Measurements from ENCODE around the gene CDIPT. TPM values are rescaled to one million over a fixed set of nuclear protein-coding genes. Genes with fewer than 3 reads are reported as not detected.

Gene CDIPT
- total and polyA plus RNA-seq, 2 of the 13 experiments (the other 11 are each of a cell fraction or from before 2014, with no cell fraction given): 54.9 to 97.5 TPM

GRCh38 chr16:29837841-29838240, 25.2 kb downstream of the CDIPT start:
- Histone ChIP-seq H3K9me3 (ENCODE audit: low read length) (no peaks in the 10 kb centered on the region), H3K27ac (ENCODE audit: extremely low read length, insufficient read depth, low read length) (no peak overlapping the region), H3K9ac (ENCODE audit: insufficient read depth, low read depth, low read length) (no peak overlapping the region), H3K4me1 (ENCODE audit: insufficient read depth, low read length) (no peaks in the 10 kb centered on the region), H3K4me3 (replicated peaks in 1 of 3; ENCODE audit: insufficient read depth in 1 of 3, low read depth in 2 of 3, low read length in 3 of 3) (no peak overlapping the region), H3K79me2 (ENCODE audit: insufficient read depth, low read length) (no peaks in the 10 kb centered on the region), H3K36me3 (replicated peaks in 1 of 2; ENCODE audit: control insufficient read depth in 1 of 2, insufficient read depth in 2 of 2, low read length in 2 of 2) (peaks cover 5 to 13% of the 10 kb centered on the region in 2 experiments; a peak in 4 of 5 replicates), H3K27me3 (ENCODE audit: control insufficient read depth in 1 of 2, insufficient read depth in 2 of 2, low read length in 2 of 2) (no peaks in the 10 kb centered on the region), H4K20me1 (ENCODE audit: insufficient read depth, low read length) (no peaks in the 10 kb centered on the region), H2AFZ (ENCODE audit: low read length) (no peak overlapping the region), H3K4me2 (ENCODE audit: low read depth, low read length) (no peak overlapping the region)
- TF ChIP-seq ZNF678 (CRISPR knock-in tag; IDR thresholded peaks at IDR 0.05): no peak
- TF ChIP-seq RCOR2 (CRISPR knock-in tag; IDR thresholded peaks at IDR 0.05): no peak
- TF ChIP-seq KMT2B (CRISPR knock-in tag; IDR thresholded peaks at IDR 0.05): no peak
- TF ChIP-seq ATAD3A (CRISPR knock-in tag; IDR thresholded peaks at IDR 0.05): no peak
- TF ChIP-seq U2AF1 (optimal IDR thresholded peaks at IDR 0.05; ENCODE audit: low read depth, low read length): no peak
- no peak for TF ChIP-seq CBFB (CRISPR knock-in tag; IDR thresholded peaks at IDR 0.05)
- TF ChIP-seq ZNF12 (CRISPR knock-in tag; IDR thresholded peaks at IDR 0.05): no peak
- TF ChIP-seq, protein P1, sequence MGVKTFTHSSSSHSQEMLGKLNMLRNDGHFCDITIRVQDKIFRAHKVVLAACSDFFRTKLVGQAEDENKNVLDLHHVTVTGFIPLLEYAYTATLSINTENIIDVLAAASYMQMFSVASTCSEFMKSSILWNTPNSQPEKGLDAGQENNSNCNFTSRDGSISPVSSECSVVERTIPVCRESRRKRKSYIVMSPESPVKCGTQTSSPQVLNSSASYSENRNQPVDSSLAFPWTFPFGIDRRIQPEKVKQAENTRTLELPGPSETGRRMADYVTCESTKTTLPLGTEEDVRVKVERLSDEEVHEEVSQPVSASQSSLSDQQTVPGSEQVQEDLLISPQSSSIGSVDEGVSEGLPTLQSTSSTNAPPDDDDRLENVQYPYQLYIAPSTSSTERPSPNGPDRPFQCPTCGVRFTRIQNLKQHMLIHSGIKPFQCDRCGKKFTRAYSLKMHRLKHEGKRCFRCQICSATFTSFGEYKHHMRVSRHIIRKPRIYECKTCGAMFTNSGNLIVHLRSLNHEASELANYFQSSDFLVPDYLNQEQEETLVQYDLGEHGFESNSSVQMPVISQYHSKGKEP (CRISPR knock-in tag; IDR thresholded peaks at IDR 0.05): no peak
- TF ChIP-seq ZBTB14 (CRISPR knock-in tag; IDR thresholded peaks at IDR 0.05): no peak
- TF ChIP-seq RERE (CRISPR knock-in tag; IDR thresholded peaks at IDR 0.05; ENCODE audit: low read depth): no peak
- no peak for TF ChIP-seq KDM1A (CRISPR knock-in tag; IDR thresholded peaks at IDR 0.05)
- no peak for TF ChIP-seq MAX (IDR thresholded peaks at IDR 0.05)
- TF ChIP-seq ZC3H4 (CRISPR knock-in tag; IDR thresholded peaks at IDR 0.05; ENCODE audit: borderline replicate concordance): no peak
- TF ChIP-seq KDM5A (IDR thresholded peaks at IDR 0.05; ENCODE audit: borderline replicate concordance, low read length): no peak
- intact Hi-C loops (cut with micrococcal nuclease; ENCODE audit: unreplicated experiment): no loop called here
- WGBS (ENCODE audit: low lambda C conversion rate): 98% methylated on average over 5 of the region's 5 CpGs
- no peak for ATAC-seq
- DNase-seq (ENCODE audit: low spot score): no peak
- no TSS peak for BruUV-seq (replicated peaks)
- no peak for FAIRE-seq
- ChIA-PET POLR2A (interaction anchor here (1.3 to 2.0 kb wide), 2 partner anchors 8 to 13 kb away, joined by 3 to 7 read pairs; no protein-coding TSS in a partner anchor), CTCF (ENCODE audit: low intra/inter-chr PET ratio, low total read pairs) (no interaction called here)
- in situ Hi-C loops (cut with HindIII; ENCODE audit: extremely low pct_ligation_motif_present, low pct_unique_long_range_greater_than_20kb): no loop called here
